HepG2 (cell line): Measurements from ENCODE around the gene ALOXE3. TPM values are rescaled to one million over a fixed set of nuclear protein-coding genes. Genes with fewer than 3 reads are reported as not detected.

ENCODE experiments used
- AHR ChIP-seq: IDR thresholded peaks from 2 replicates; pipeline ENCODE4 v1.6.1; 2018; ENCODE audit warnings: missing genetic modification reagents, missing compliant biosample characterization
- ATF4 ChIP-seq, 2 experiments: fragments of 450-650 bp in 1 of 2; sonication (generic) in 1 of 2; formaldehyde crosslinking; IDR thresholded peaks; 2 replicates each; pipeline versions ENCODE4 v1.5.0 to v1.8.0; 2020 to 2022; ENCODE audit warnings: mild to moderate bottlenecking in 1 of 2, missing genetic modification reagents in 1 of 2
- BORCS8-MEF2B ChIP-seq: sonication (generic); formaldehyde crosslinking; IDR thresholded peaks from 2 replicates; pipeline ENCODE4 v1.8.0; 2022; ENCODE audit warnings: mild to moderate bottlenecking, missing genetic modification reagents
- FOXO1 ChIP-seq: sonication (generic); formaldehyde crosslinking; IDR thresholded peaks from 2 replicates; pipeline ENCODE4 v1.4.0; 2020; ENCODE audit warnings: missing genetic modification reagents
- FOXP1 ChIP-seq, 2 experiments: fragments of 450-650 bp in 1 of 2; IDR thresholded peaks; 2 replicates each; pipeline ENCODE4 v1.6.1; 2017 to 2018; ENCODE audit warnings: antibody characterized with exemption in 1 of 2
- HOXA5 ChIP-seq: sonication (generic); formaldehyde crosslinking; IDR thresholded peaks from 2 replicates; pipeline ENCODE4 v1.4.0; 2020; ENCODE audit warnings: missing genetic modification reagents
- MYC ChIP-seq: sonication (generic); formaldehyde crosslinking; IDR thresholded peaks from 2 replicates; pipeline ENCODE4 v1.9.0; 2021; ENCODE audit warnings: missing genetic modification reagents, borderline replicate concordance
- NCOA1 ChIP-seq: sonication (generic); formaldehyde crosslinking; IDR thresholded peaks from 2 replicates; pipeline ENCODE4 v1.9.0; 2021; ENCODE audit warnings: missing genetic modification reagents
- NCOA5 ChIP-seq: sonication (generic); formaldehyde crosslinking; IDR thresholded peaks from 2 replicates; pipeline ENCODE4 v1.4.0; 2020; ENCODE audit warnings: missing genetic modification reagents
- NR2F2 ChIP-seq: IDR thresholded peaks from 2 replicates; pipeline ENCODE4 v1.6.1; 2012; ENCODE audit warnings: low read depth, inconsistent platforms, borderline replicate concordance
- PATZ1 ChIP-seq: sonication (generic); formaldehyde crosslinking; IDR thresholded peaks from 2 replicates; pipeline ENCODE4 v1.4.0; 2020; ENCODE audit warnings: missing genetic modification reagents
- POGK ChIP-seq: sonication (generic); formaldehyde crosslinking; conservative IDR thresholded peaks from 2 replicates; pipeline ENCODE4 v1.8.0; 2022; ENCODE audit warnings: mild to moderate bottlenecking, moderate library complexity, missing genetic modification reagents
- SETDB1 ChIP-seq: sonication (generic); formaldehyde crosslinking; IDR thresholded peaks from 2 replicates; pipeline ENCODE4 v1.5.1; 2020; ENCODE audit warnings: missing genetic modification reagents, mild to moderate bottlenecking, borderline replicate concordance
- TERF1 ChIP-seq: sonication (generic); formaldehyde crosslinking; IDR thresholded peaks from 2 replicates; pipeline ENCODE4 v1.8.0; 2022; ENCODE audit warnings: mild to moderate bottlenecking, missing genetic modification reagents, moderate library complexity
- ZBTB26 ChIP-seq: IDR thresholded peaks from 2 replicates; pipeline ENCODE4 v1.6.1; 2016; ENCODE audit warnings: missing compliant biosample characterization, missing genetic modification reagents, borderline replicate concordance
- ZBTB4 ChIP-seq: sonication (generic); formaldehyde crosslinking; IDR thresholded peaks from 2 replicates; pipeline ENCODE4 v1.4.0; 2020; ENCODE audit warnings: missing genetic modification reagents, mild to moderate bottlenecking, borderline replicate concordance
- ZNF776 ChIP-seq: sonication (generic); formaldehyde crosslinking; IDR thresholded peaks from 2 replicates; pipeline ENCODE4 v1.4.0; 2020; ENCODE audit warnings: mild to moderate bottlenecking, missing genetic modification reagents
- ZSCAN22 ChIP-seq: sonication (generic); formaldehyde crosslinking; IDR thresholded peaks from 2 replicates; pipeline ENCODE4 v1.4.0; 2020; ENCODE audit warnings: mild to moderate bottlenecking, missing genetic modification reagents
- polyA plus RNA-seq, 8 experiments: library from polyadenylated mRNA; depleted of rRNA in 3 of 8; stranded (reverse) in 7 of 8; unstranded in 1 of 8; fragments of >200 nt; fragmentation: Illumina TruSeq in 4 of 8; extraction: Trizol in 4 of 8; gene quantifications; 2 replicates each; pipeline versions ENCODE4 v1.2.1 to v1.2.3, GENCODE V29; 2011 to 2016; ENCODE audit warnings: low read depth in 4 of 8, missing spikeins in 1 of 8, mixed read lengths in 1 of 8; ENCODE audit not compliant: insufficient read depth in 1 of 8
- total RNA-seq, 5 experiments: library from RNA; depleted of rRNA; stranded (reverse); fragments of >200 nt; fragmentation: Illumina TruSeq; extraction: Trizol; gene quantifications; 2 replicates each; pipeline ENCODE4 v1.2.3, GENCODE V29; 2016; ENCODE audit warnings: low read depth in 1 of 5

Gene ALOXE3
- total and polyA plus RNA-seq, 2 of the 13 experiments (the other 11 are each of a cell fraction or from before 2014, with no cell fraction given), result 0.07 TPM; not detected in 1

- peak; percentile 51; the same call in 1 of the 2 replicates for TF ChIP-seq PATZ1 (CRISPR knock-in tag)
- TF ChIP-seq HOXA5 (CRISPR knock-in tag), result no peak
- peak in 1 of 2 experiments; percentile 88; a peak in 2 of 4 replicates for TF ChIP-seq ATF4 (CRISPR knock-in tag; IDR thresholded peaks at IDR 0.05)
- TF ChIP-seq FOXP1 (IDR thresholded peaks at IDR 0.05), result peak; percentile 19; the same call in 1 of the 2 replicates
- TF ChIP-seq FOXP1 (CRISPR knock-in tag; IDR thresholded peaks at IDR 0.05), result peak; percentile 61
- TF ChIP-seq FOXO1 (CRISPR knock-in tag), result peak; percentile 68
- peak; percentile 42; the same call in 1 of the 2 replicates for TF ChIP-seq ZBTB26 (CRISPR knock-in tag)
- TF ChIP-seq TERF1 (CRISPR knock-in tag), result no peak
- peak; percentile 68 for TF ChIP-seq POGK (CRISPR knock-in tag)
- TF ChIP-seq BORCS8-MEF2B (CRISPR knock-in tag), result peak; percentile 61
- TF ChIP-seq ZSCAN22 (CRISPR knock-in tag), result no peak
- peak; percentile 79; the same call in 1 of the 2 replicates for TF ChIP-seq NR2F2
- no peak for TF ChIP-seq AHR
- TF ChIP-seq NCOA1, result 0 out of 2 replicates have a peak, but pooled peaks have one; percentile 23
- no peak for TF ChIP-seq NCOA5 (CRISPR knock-in tag)
- no peak for TF ChIP-seq SETDB1 (CRISPR knock-in tag)
- peak; percentile 58; the same call in 1 of the 2 replicates for TF ChIP-seq MYC (CRISPR knock-in tag)
- no peak for TF ChIP-seq ZNF776 (CRISPR knock-in tag)
- TF ChIP-seq ZBTB4 (CRISPR knock-in tag), result peak; percentile 47; the same call in 1 of the 2 replicates
Measured at GRCh38 chr17:8056232-8056975, 61.9 kb downstream of the ALOXE3 start (continued).
